Activated T-cell treated with anti-CD3 and anti-CD28 coated beads, Interleukin-2, amount 50 U/mL, for 72 hours (primary cell): ENCODE results near the gene TRIM3. TPM values are rescaled to one million over a fixed set of nuclear protein-coding genes. Genes with fewer than 3 reads are reported as not detected.
A peak's percentile ranks its signal among the peaks of the same experiment; 100 is the strongest.
"Not testable (repeated sequence)": the region's sequence is repeated elsewhere in the genome, so short reads cannot be mapped to it uniquely, and the experiment has no call there.

ENCODE experiments used
- ATAC-seq, 2 donors: fragments of 150-1000 bp; cut with Tn5 transposase; replicated peaks in 1 of 2; 2 replicates each; pipeline ENCODE4 v1.10.0; 2021; ENCODE audit warnings: moderate library complexity in 2 of 2, mild to moderate bottlenecking in 1 of 2
- DNase-seq, 2 donors: peaks; one replicate each; pipeline ENCODE4 v3.0.0; 2021 to 2022; ENCODE audit warnings: mixed read lengths in 1 of 2
- H3K27ac Mint-ChIP-seq: one replicate; pipeline ENCODE4 v1.8.0; 2022; ENCODE audit warnings: mild to moderate bottlenecking, moderate library complexity, mixed read lengths
- H3K27me3 Mint-ChIP-seq: one replicate; pipeline ENCODE4 v1.8.0; 2022; ENCODE audit warnings: low read depth, mixed read lengths
- H3K36me3 Mint-ChIP-seq, 2 donors: one replicate each; pipeline ENCODE4 v1.8.0; 2022; ENCODE audit warnings: mixed read lengths in 2 of 2, mild to moderate bottlenecking in 1 of 2; ENCODE audit not compliant: insufficient read depth in 2 of 2
- H3K4me1 Mint-ChIP-seq: one replicate; pipeline ENCODE4 v1.8.0; 2022; ENCODE audit warnings: low read depth, mixed read lengths
- H3K4me3 Mint-ChIP-seq, 2 donors: one replicate each; pipeline ENCODE4 v1.8.0; 2022; ENCODE audit warnings: mild to moderate bottlenecking in 2 of 2, mixed read lengths in 2 of 2, moderate library complexity in 2 of 2
- H3K9me3 Mint-ChIP-seq, 2 donors: one replicate each; pipeline ENCODE4 v1.8.0; 2022; ENCODE audit warnings: mixed read lengths in 2 of 2
- total RNA-seq, 2 donors: library from RNA; stranded (reverse); gene quantifications; one replicate each; pipeline ENCODE4 v1.2.3, GENCODE V29; 2022

TRIM3 gene
- total RNA-seq: 1 to 10 TPM; 8.4 to 9.2 TPM

DNA sequence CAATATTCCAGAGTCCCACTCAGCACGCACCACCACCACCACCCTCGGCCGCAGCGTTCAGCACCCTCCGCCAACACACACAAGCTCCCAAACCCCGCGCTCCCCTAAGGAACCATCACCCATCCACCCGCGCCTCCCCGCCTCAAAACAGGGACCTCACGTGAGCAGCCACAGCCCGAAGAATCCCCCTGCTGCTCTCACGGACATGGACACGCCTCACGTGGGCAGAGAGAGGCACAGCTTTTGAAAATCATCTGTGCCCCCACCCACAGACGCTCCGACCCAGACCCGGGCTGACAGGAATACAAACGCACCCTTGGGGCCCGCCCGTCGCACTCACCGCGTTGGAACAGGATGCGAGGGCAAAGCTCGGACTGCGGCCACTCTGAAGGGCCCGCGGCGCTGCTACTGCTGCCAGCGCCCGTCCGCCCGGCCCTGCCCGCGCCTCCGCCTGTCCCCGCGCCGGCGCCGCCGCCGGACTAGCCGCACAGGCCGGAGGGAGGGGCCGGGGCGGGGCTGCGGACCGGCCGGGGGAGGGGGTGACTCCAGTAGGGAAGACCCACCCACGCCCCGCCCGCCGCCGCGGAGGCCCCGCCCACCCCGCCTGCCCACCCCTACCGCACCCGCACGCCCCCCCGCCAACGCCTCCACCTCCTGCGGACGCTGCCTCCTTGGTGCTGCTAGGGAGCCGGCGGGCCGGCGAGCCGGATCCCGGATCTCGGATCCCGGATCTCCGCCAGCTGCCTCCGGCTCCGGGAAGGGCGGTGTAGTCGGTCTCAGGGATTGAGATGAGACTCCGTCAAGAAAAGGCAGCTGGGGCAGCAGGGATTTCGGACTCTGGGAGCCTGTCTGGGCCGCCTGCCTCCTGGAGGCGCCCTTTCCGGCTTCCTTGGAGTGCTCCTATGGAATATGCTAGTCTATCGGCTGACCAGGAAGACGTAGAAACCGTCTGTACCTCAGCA, at the start of gene TRIM3:
TRIM3 (minus strand) TSS at position 491 of the 962 bp plus-strand sequence. CDS start 8,246 bp downstream, outside the sequence.
- H3K36me3 Mint-ChIP-seq: peaks cover 2 to 3% of the 10 kb centered on the region in 2 donors
- no peaks in the 10 kb centered on the region for H3K27me3 Mint-ChIP-seq
- H3K27ac Mint-ChIP-seq: peak within 1 kb of the TSS; percentile 27
- DNase-seq (peak; percentile 69 to 70), ATAC-seq (peak; percentile 78 to 85)
- H3K4me1 Mint-ChIP-seq: peaks cover 10% of the 10 kb centered on the region
- H3K9me3 Mint-ChIP-seq: no peaks in the 10 kb centered on the region
- H3K4me3 Mint-ChIP-seq: peak within 1 kb of the TSS; percentile 77 to 89

DNA sequence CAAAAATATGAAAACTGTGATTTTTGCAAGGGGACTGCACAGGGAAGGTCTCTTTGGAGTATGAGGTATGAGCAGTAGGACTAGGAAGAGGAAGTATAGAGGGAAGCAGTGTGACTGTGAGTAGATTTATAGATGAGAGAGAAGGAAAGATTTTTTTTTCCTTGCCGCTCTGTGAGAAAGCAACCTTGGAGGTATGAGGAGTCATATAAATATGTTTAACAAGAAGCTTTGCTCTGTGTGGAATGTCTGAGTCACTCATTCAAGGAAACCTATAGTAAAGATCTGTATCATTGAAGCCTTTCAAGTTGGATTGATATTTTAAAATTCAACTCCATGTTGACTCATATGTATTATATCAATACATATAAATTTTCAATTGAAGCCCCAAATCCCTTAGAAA, 49.5 kb upstream of the TRIM3 start:
- Mint-ChIP-seq H3K9me3 (no peaks in the 10 kb centered on the region), H3K4me1 (peaks cover 45% of the 10 kb centered on the region), H3K4me3 (no peak overlapping the region), H3K36me3 (peaks cover 2 to 6% of the 10 kb centered on the region in 2 donors), H3K27me3 (no peaks in the 10 kb centered on the region), H3K27ac (no peak overlapping the region)
- ATAC-seq (peak; percentile 79 to 80), DNase-seq (no peak)

DNA sequence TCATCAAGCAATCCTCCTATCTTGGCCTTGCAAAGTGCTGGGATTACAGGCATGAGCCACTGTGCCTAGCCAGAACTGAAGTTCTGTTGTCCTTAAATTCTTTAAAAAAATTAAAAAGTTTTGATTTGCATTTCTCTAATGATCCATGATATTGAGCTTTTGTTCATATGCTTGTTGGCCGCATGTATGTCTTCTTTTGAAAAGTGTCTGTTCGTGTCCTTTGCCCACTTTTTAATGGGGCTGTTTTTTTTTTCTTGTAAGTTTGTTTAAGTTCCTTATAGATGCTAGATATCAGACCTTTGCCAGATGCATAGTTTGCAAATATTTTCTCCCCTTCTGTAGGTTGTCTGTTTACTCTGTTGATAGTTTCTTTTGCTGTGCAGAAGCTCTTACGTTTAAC, 48.2 kb upstream of the TRIM3 start:
- peaks cover 38% of the 10 kb centered on the region for H3K4me1 Mint-ChIP-seq
- H3K9me3 Mint-ChIP-seq, H3K27ac Mint-ChIP-seq, H3K27me3 Mint-ChIP-seq, H3K4me3 Mint-ChIP-seq, H3K36me3 Mint-ChIP-seq, ATAC-seq, DNase-seq: not testable (repeated sequence)

DNA sequence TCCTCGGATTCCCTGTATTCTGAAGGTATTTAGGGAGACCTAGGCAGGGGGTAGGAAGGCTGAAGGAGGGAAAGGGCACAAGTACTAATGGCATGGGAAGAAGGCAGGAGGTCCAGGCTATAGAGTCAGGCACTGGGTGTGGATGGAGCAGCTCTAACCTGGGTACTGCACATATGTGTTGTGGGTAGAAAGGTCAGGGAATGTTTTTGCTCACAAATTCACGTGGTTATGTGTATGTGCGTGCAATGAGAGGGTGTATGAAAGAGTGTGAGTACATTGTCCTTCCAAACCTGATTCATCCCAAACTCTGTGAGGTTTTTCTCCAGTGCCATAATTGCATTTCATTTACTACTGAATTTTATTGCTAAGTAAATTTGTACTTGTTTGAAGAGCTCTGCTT, 46.5 kb upstream of the TRIM3 start:
- DNase-seq (no peak), ATAC-seq (no peak)
- Mint-ChIP-seq H3K4me1 (peaks cover 21% of the 10 kb centered on the region), H3K27ac (no peak overlapping the region), H3K27me3 (no peaks in the 10 kb centered on the region), H3K9me3 (no peaks in the 10 kb centered on the region), H3K4me3 (no peak overlapping the region), H3K36me3 (peaks cover 5 to 17% of the 10 kb centered on the region in 2 donors)

GRCh38 chr11:6516865-6517264, 43.1 kb upstream of the TRIM3 start:
- Mint-ChIP-seq H3K9me3 (no peaks in the 10 kb centered on the region), H3K27ac (no peak overlapping the region), H3K27me3 (no peaks in the 10 kb centered on the region), H3K36me3 (peaks cover 5 to 20% of the 10 kb centered on the region in 2 donors), H3K4me3 (no peak overlapping the region), H3K4me1 (no peaks in the 10 kb centered on the region)
- DNase-seq: no peak
- ATAC-seq: no peak

DNA sequence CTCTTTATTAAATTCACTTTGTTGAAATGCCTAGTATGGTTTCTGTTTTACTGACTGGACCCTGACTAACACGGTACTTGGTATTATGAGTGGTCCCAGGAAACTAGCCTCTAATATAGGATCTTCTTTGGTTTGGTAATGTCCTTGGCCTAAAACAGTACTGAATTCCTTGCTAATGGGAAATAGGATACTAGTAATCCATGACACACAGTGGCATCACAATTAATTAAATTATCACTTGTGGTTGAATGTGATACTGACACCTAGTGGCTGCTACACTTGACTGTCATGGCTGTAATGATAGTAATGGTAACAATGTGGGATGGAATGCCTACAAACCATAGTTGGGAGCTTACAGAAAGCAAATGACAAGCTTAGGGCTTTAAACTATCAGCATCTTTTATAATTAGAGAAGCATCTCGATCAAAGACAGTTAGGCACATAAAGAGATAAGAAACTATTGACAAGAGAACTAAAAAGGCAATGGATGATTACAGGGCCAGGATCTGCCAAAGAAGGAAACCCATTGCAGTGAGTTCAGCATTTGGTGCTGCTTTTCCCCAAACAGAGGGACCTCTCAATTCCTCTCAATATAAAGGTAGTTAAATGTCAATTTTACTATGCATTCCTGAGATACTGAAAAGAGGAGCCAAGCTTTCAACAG, 32.0 kb upstream of the TRIM3 start:
- Mint-ChIP-seq H3K27ac (peak overlapping the region; percentile 22), H3K9me3 (no peaks in the 10 kb centered on the region), H3K4me3 (no peak overlapping the region), H3K36me3 (peaks cover 5 to 15% of the 10 kb centered on the region in 2 donors), H3K27me3 (no peaks in the 10 kb centered on the region), H3K4me1 (no peaks in the 10 kb centered on the region)
- DNase-seq: no peak
- ATAC-seq: peak in 1 of 2 donors; percentile 32

- Mint-ChIP-seq H3K4me3 (no peak overlapping the region), H3K27ac (no peak overlapping the region), H3K9me3 (no peaks in the 10 kb centered on the region), H3K36me3 (peaks cover 5 to 13% of the 10 kb centered on the region in 2 donors), H3K27me3 (no peaks in the 10 kb centered on the region), H3K4me1 (no peaks in the 10 kb centered on the region)
- DNase-seq (no peak), ATAC-seq (no peak)
Observed at GRCh38 chr11:6504166-6504565, 30.4 kb upstream of the TRIM3 start.

DNA sequence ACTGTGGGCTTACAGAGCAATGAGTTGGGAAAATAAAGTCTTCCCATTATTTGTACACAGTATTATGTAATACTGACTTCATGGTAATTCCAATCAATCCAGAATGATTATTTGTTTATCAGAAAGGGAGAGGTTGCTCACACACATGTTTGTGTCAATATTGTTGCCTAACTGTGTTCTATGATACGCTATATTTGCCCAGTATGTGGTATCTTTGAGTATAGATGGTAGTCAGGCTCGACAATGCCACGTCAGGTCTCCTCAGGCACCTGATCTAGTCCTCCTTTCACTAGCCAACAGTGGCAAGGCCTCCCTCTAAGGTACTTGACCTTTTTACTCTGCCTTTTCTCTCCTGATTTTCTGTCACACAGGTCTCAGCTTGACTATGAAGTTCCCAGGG, 28.6 kb upstream of the TRIM3 start:
- Mint-ChIP-seq H3K27ac (no peak overlapping the region), H3K4me1 (no peaks in the 10 kb centered on the region), H3K27me3 (no peaks in the 10 kb centered on the region), H3K9me3 (no peaks in the 10 kb centered on the region), H3K4me3 (no peak overlapping the region), H3K36me3 (peaks cover 5 to 13% of the 10 kb centered on the region in 2 donors)
- ATAC-seq (no peak), DNase-seq (no peak)

DNA sequence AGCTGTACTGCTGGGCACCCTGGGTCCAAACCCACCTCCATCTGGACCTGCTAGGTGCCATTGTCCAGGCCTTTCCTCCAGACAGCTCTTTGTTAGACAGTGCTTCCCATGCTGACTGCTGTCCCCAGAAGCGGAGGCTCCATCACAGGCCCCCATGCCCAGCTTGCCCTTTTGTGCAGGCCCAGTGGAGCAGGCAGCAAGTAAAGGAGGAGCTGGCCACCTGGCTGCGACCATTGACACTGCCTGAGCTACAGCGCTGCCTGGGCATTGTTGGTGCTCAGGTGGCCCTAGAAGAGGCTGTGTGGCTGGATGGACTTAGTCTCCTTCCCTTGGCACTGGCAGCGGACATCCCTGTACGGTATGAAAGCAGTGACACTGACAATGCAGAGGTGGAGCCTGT, 24.8 kb upstream of the TRIM3 start:
- Mint-ChIP-seq H3K27me3 (no peaks in the 10 kb centered on the region), H3K36me3 (peaks cover 3 to 13% of the 10 kb centered on the region in 2 donors), H3K4me1 (no peaks in the 10 kb centered on the region), H3K27ac (no peak overlapping the region), H3K4me3 (no peak overlapping the region), H3K9me3 (no peaks in the 10 kb centered on the region)
- ATAC-seq (peak in 1 of 2 donors; percentile 9), DNase-seq (no peak)

DNA sequence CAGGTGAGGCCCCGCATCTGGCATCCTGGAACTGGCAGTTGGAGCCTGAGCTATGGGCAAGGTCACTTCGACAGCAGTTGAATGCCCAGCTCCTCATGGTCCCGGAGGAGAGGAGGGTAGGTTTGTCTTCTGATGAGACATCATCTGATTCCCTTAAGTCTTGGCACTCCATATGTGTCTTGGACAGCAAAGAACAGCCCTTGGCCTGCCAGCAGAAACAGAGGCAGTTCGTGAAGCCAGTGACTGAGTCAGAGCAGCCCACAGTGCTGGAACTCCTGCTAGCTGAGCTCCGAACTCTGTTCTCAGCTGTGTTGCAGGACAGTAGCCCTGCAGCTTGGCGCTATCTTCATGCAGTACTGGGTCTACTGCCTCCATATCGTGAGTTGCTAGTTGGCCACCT, 24.4 kb upstream of the TRIM3 start:
- DNase-seq (no peak), ATAC-seq (peak in 1 of 2 donors; percentile 9)
- Mint-ChIP-seq H3K9me3 (no peaks in the 10 kb centered on the region), H3K36me3 (peaks cover 3 to 12% of the 10 kb centered on the region in 2 donors), H3K4me3 (no peak overlapping the region), H3K27ac (no peak overlapping the region), H3K27me3 (no peaks in the 10 kb centered on the region), H3K4me1 (no peaks in the 10 kb centered on the region)

- no peak for DNase-seq
- Mint-ChIP-seq H3K4me1 (no peaks in the 10 kb centered on the region), H3K4me3 (no peak within 1 kb of the TSS), H3K36me3 (peaks cover 3 to 13% of the 10 kb centered on the region in 2 donors), H3K27me3 (no peaks in the 10 kb centered on the region), H3K9me3 (no peaks in the 10 kb centered on the region), H3K27ac (no peak within 1 kb of the TSS)
- ATAC-seq: no peak
Observed at GRCh38 chr11:6497069-6497839, 23.5 kb upstream of the TRIM3 start, which contains the start of gene DNHD1. Gene DNHD1 (plus strand): TSS chr11:6497280. CDS start chr11:6498216, 936 bp downstream.

GRCh38 chr11:6489306-6489705, 15.6 kb upstream of the TRIM3 start:
- no peak overlapping the region for H3K27ac Mint-ChIP-seq

More at GRCh38 chr11:6489306-6489705, 15.6 kb upstream of the TRIM3 start:
- no peaks in the 10 kb centered on the region for H3K27me3 Mint-ChIP-seq
- peaks cover 0 to 5% of the 10 kb centered on the region in 2 donors for H3K36me3 Mint-ChIP-seq
- no peaks in the 10 kb centered on the region for H3K9me3 Mint-ChIP-seq
- ATAC-seq (no peak), DNase-seq (no peak)
- H3K4me3 Mint-ChIP-seq: no peak overlapping the region
- H3K4me1 Mint-ChIP-seq: no peaks in the 10 kb centered on the region
